ENCODE results near the gene TTC39A. TPM values are rescaled to one million over a fixed set of nuclear protein-coding genes. Genes with fewer than 3 reads are reported as not detected.
A peak's percentile ranks its signal among the peaks of the same experiment; 100 is the strongest.

TTC39A gene
- total RNA-seq, 1 donor from 2014 or later = 1.4 TPM

DNA sequence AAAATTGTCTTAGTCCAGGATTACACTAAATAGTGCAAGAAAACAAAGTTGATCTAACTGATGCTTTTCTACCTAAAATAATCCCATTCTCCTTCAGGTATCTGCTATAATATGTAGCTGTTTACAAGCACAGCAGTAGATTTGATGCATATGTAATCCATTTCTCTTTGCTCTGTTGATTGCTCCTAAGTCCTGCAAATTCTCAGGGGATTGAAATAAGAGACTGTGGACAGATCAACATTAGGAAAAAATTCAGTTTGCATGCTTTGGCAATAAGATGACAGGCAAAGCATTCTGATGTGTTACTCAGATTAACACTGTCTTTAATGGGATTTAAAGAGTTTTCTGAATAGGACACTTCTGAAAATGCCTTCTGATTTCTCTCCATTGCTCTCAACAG, 59.6 kb downstream of the TTC39A start:
- no peak for FAIRE-seq

GRCh38 chr1:51268634-51269033, 61.7 kb downstream of the TTC39A start:
- no peak overlapping the region for H2AFZ ChIP-seq (ENCODE audit: low read depth, low read length)
- no peaks in the 10 kb centered on the region for H3K27me3 ChIP-seq (ENCODE audit: insufficient read depth, low read length)
- peaks cover 12% of the 10 kb centered on the region for H3K36me3 ChIP-seq (ENCODE audit: insufficient read depth, low read length)
- TF ChIP-seq EZH2 (IDR thresholded peaks at IDR 0.05; ENCODE audit: insufficient read depth, low read length) = no peak
- TF ChIP-seq, protein P1, sequence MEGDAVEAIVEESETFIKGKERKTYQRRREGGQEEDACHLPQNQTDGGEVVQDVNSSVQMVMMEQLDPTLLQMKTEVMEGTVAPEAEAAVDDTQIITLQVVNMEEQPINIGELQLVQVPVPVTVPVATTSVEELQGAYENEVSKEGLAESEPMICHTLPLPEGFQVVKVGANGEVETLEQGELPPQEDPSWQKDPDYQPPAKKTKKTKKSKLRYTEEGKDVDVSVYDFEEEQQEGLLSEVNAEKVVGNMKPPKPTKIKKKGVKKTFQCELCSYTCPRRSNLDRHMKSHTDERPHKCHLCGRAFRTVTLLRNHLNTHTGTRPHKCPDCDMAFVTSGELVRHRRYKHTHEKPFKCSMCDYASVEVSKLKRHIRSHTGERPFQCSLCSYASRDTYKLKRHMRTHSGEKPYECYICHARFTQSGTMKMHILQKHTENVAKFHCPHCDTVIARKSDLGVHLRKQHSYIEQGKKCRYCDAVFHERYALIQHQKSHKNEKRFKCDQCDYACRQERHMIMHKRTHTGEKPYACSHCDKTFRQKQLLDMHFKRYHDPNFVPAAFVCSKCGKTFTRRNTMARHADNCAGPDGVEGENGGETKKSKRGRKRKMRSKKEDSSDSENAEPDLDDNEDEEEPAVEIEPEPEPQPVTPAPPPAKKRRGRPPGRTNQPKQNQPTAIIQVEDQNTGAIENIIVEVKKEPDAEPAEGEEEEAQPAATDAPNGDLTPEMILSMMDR (IDR thresholded peaks at IDR 0.05; ENCODE audit: insufficient read depth, low read depth, low read length) = no peak
- peaks cover 63% of the 10 kb centered on the region for H3K79me2 ChIP-seq (ENCODE audit: insufficient read depth, low read length)
- Mint-ChIP-seq H3K36me3 (ENCODE audit: low read depth, unreplicated experiment) (peaks cover 4% of the 10 kb centered on the region), H3K9me3 (ENCODE audit: unreplicated experiment) (no peaks in the 10 kb centered on the region), H3K4me3 (ENCODE audit: unreplicated experiment) (no peak overlapping the region), H3K27me3 (ENCODE audit: low read depth, unreplicated experiment) (no peaks in the 10 kb centered on the region), H3K27ac (ENCODE audit: unreplicated experiment) (peak overlapping the region; percentile 77), H3K4me1 (ENCODE audit: low read depth, unreplicated experiment) (peaks cover 48% of the 10 kb centered on the region)
- no peak for FAIRE-seq
- H3K4me2 ChIP-seq (ENCODE audit: low read length) = peak overlapping the region; percentile 61
- peak overlapping the region; percentile 6 for H3K9ac ChIP-seq (ENCODE audit: low read length)
- DNase-seq (ENCODE audit: low read depth) = peak; percentile 39
- no peaks in the 10 kb centered on the region for H3K9me3 ChIP-seq (ENCODE audit: insufficient read depth, low read depth, low read length)
- no peaks in the 10 kb centered on the region for H4K20me1 ChIP-seq (ENCODE audit: insufficient read depth, low read length)
- H3K4me3 ChIP-seq (ENCODE audit: insufficient read depth, low read depth, low read length) = no peak overlapping the region
- H3K4me1 ChIP-seq (ENCODE audit: insufficient read depth, low read length) = peaks cover 49% of the 10 kb centered on the region
- H3K27ac ChIP-seq (ENCODE audit: low read depth, low read length) = peak overlapping the region; percentile 64

More for the DNA sequence above, 59.6 kb downstream of the TTC39A start:
- Mint-ChIP-seq H3K36me3 (ENCODE audit: low read depth, unreplicated experiment) (peaks cover 4% of the 10 kb centered on the region), H3K4me3 (ENCODE audit: unreplicated experiment) (no peak overlapping the region), H3K27ac (ENCODE audit: unreplicated experiment) (peak overlapping the region; percentile 1), H3K9me3 (ENCODE audit: unreplicated experiment) (no peaks in the 10 kb centered on the region), H3K27me3 (ENCODE audit: low read depth, unreplicated experiment) (no peaks in the 10 kb centered on the region), H3K4me1 (ENCODE audit: low read depth, unreplicated experiment) (peaks cover 31% of the 10 kb centered on the region)
- no peak overlapping the region for H2AFZ ChIP-seq (ENCODE audit: low read depth, low read length)
- no peak for DNase-seq (ENCODE audit: low read depth)
- peaks cover 29% of the 10 kb centered on the region for H3K4me1 ChIP-seq (ENCODE audit: insufficient read depth, low read length)
- no peaks in the 10 kb centered on the region for H3K27me3 ChIP-seq (ENCODE audit: insufficient read depth, low read length)
- peaks cover 11% of the 10 kb centered on the region for H4K20me1 ChIP-seq (ENCODE audit: insufficient read depth, low read length)
- no peak overlapping the region for H3K9ac ChIP-seq (ENCODE audit: low read length)
- H3K79me2 ChIP-seq (ENCODE audit: insufficient read depth, low read length) = peaks cover 54% of the 10 kb centered on the region
- H3K27ac ChIP-seq (ENCODE audit: low read depth, low read length) = no peak overlapping the region
- H3K9me3 ChIP-seq (ENCODE audit: insufficient read depth, low read depth, low read length) = no peaks in the 10 kb centered on the region
- H3K36me3 ChIP-seq (ENCODE audit: insufficient read depth, low read length) = peaks cover 12% of the 10 kb centered on the region
- H3K4me3 ChIP-seq (ENCODE audit: insufficient read depth, low read depth, low read length) = no peak overlapping the region
- TF ChIP-seq, protein P1 (IDR thresholded peaks at IDR 0.05; ENCODE audit: insufficient read depth, low read depth, low read length) = no peak
- no peak for TF ChIP-seq EZH2 (IDR thresholded peaks at IDR 0.05; ENCODE audit: insufficient read depth, low read length)
- H3K4me2 ChIP-seq (ENCODE audit: low read length) = no peak overlapping the region

- Histone ChIP-seq H3K79me2 (ENCODE audit: insufficient read depth, low read length) (peaks cover 81% of the 10 kb centered on the region), H3K27ac (ENCODE audit: low read depth, low read length) (no peak overlapping the region)
Measured at GRCh38 chr1:51266791-51267190, 63.6 kb downstream of the TTC39A start.

More at GRCh38 chr1:51266791-51267190, 63.6 kb downstream of the TTC39A start:
- Histone ChIP-seq H3K36me3 (ENCODE audit: insufficient read depth, low read length) (peaks cover 11% of the 10 kb centered on the region), H3K9ac (ENCODE audit: low read length) (no peak overlapping the region), H3K4me2 (ENCODE audit: low read length) (no peak overlapping the region), H3K27me3 (ENCODE audit: insufficient read depth, low read length) (no peaks in the 10 kb centered on the region), H3K9me3 (ENCODE audit: insufficient read depth, low read depth, low read length) (no peaks in the 10 kb centered on the region), H3K4me3 (ENCODE audit: insufficient read depth, low read depth, low read length) (no peak overlapping the region), H3K4me1 (ENCODE audit: insufficient read depth, low read length) (peaks cover 63% of the 10 kb centered on the region), H4K20me1 (ENCODE audit: insufficient read depth, low read length) (no peaks in the 10 kb centered on the region), H2AFZ (ENCODE audit: low read depth, low read length) (no peak overlapping the region)
- no peak for FAIRE-seq
- no peak for DNase-seq (ENCODE audit: low read depth)
- H3K27me3 Mint-ChIP-seq (ENCODE audit: low read depth, unreplicated experiment) = no peaks in the 10 kb centered on the region
- TF ChIP-seq, protein P1 (IDR thresholded peaks at IDR 0.05; ENCODE audit: insufficient read depth, low read depth, low read length) = no peak
- TF ChIP-seq EZH2 (IDR thresholded peaks at IDR 0.05; ENCODE audit: insufficient read depth, low read length) = no peak
- peak overlapping the region; percentile 41 for H3K27ac Mint-ChIP-seq (ENCODE audit: unreplicated experiment)
- peaks cover 4% of the 10 kb centered on the region for H3K36me3 Mint-ChIP-seq (ENCODE audit: low read depth, unreplicated experiment)
- no peaks in the 10 kb centered on the region for H3K9me3 Mint-ChIP-seq (ENCODE audit: unreplicated experiment)
- peaks cover 61% of the 10 kb centered on the region for H3K4me1 Mint-ChIP-seq (ENCODE audit: low read depth, unreplicated experiment)
- H3K4me3 Mint-ChIP-seq (ENCODE audit: unreplicated experiment) = no peak overlapping the region
